Measurements from ENCODE around the gene UBE4B.
"Not testable (repeated sequence)": the region's sequence is repeated elsewhere in the genome, so short reads cannot be mapped to it uniquely, and the experiment has no call there.

The UBE4B gene

DNA sequence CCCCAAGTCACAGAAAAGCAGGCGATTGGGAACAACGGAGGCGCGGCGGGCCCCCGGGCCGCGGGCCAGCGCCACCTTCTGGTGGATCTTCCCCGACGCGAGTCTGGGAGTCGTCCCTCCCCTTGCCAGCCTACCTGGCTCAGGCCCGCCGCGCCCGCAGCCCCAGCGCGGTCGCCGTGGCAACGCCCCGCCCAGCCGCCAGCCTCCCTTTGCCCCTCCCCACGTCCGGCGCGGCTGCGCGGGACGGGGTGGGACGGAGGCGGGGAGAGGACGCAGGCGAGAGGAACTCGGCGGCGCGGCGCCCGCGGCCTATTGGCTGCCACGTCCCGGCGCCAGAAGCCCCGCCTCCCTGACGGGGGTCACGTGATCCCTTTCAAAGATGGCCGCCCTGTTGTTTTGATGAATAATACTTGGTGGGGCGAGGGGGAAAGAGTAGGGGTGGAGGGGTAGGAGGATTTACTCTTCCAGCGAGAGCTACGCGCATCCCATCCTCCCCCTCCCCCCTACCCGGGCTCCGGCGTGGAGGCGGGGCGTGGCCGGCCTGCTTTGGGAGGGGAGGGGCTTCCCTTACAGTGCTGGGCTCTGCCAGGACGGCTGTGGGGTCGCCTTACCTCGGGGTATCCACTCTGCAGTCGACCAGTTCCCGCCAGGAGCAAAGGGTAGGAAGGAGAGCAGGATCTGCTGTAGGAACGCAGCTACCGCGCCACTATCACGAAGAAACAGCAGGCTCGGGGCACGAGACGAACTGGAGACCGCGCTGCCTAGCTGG is at the start of gene UBE4B:
UBE4B (plus strand) TSS at position 369 of the 769 bp plus-strand sequence. CDS start 713 bp downstream, outside the sequence.
- in situ Hi-C loops (cut with HindIII; ENCODE audit: low sequenced_read_pairs) = no loop called here

DNA sequence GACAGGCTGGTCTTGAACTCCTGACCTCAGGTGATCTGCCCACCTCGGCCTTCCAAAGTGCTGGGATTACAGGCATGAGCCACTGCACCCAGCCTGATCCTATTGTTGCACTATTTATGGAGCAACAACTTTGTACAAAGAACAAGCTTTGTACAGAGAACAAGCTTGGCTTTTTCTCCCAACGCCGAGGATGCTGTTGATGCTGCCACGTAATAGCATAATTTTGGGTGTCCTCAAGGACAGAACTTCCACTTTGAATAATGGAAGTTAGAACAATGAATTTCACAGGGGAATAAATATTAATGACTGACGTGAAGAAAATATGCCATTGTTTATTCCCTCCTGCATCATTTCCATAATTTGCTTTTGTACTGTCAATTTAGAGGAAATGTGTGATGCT is 48.5 kb upstream of the UBE4B start:
- in situ Hi-C loops (cut with HindIII; ENCODE audit: low sequenced_read_pairs) = no loop called here

DNA sequence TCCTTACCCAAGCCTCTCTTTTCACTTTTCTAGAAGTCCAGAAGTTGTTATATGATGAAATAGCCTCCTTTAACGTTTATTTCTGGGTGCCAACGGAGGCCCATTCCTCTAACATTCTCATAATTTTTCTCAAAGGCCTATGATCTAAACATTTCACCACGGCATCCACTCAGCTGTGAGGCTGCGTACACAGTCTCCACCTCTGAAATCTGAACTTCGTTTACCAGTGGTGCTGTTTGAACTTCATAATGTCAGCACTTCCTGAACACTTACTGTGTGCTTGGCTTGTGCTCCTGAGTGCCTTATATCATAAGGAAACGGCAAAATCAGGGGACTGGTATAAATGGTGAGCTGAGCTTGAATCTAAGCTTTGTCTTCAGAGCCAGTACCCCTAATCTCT is 47.8 kb upstream of the UBE4B start:
- in situ Hi-C loops (cut with HindIII; ENCODE audit: low sequenced_read_pairs) = no loop called here

DNA sequence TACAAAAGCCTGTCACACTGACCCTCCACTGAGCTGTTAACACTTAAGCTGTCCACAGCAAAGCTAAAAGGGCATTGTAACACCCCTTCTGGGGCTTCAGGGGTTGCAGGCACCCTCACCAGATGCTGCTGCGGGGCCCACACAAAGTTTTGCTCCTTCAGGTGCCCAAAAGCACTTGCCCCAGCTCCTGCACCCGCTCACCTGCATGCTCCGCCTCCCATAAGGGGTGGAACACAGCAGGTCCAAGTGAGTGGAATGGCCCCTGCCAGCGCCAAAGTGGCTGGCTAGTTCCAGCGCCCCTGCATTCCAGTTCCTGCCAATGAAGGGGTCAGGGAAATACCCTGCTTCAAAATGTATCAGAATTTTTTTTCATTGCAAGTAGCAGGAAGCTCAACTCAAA is 43.0 kb upstream of the UBE4B start:
- in situ Hi-C loops (cut with HindIII; ENCODE audit: low sequenced_read_pairs) = no loop called here

DNA sequence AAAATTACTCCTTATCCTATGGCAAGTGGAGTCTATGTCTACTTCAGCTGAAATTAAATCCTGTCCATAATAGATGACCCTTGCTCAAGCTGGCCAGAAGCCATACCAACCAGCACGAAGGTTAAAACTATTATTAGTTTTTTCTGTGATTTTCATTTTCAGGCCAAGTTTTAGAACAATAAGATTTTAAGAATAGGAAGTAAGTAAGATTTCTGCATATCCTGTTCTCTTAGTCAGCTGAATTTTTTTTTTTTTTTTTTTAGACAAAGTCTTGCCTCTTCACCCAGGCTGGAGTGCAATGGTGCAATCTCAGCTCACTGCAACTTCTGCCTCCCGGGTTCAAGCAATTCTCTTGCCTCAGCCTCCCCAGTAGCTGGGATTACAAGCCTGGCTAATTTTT is 41.8 kb upstream of the UBE4B start:
- in situ Hi-C loops (cut with HindIII; ENCODE audit: low sequenced_read_pairs) = no loop called here

DNA sequence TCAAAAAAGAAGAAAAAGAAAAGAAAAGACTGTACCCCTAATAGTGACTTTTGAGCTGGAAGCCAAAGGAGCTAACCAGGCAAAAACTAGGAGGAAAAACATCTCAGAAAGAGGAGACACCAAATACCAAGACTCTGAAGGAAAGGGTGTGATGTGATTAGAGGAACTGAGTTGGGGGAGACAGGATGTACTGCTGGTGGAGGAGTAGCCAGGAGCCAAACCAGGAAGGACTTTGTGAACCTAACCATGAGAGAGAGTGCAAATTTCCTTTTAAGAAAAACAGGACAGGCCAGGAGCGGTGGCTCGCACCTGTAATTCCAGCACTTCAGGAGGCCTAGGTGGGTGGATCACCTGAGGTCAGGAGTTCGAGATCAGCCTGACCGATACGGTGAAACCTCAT is 39.8 kb upstream of the UBE4B start:
- in situ Hi-C loops (cut with HindIII; ENCODE audit: low sequenced_read_pairs) = no loop called here

DNA sequence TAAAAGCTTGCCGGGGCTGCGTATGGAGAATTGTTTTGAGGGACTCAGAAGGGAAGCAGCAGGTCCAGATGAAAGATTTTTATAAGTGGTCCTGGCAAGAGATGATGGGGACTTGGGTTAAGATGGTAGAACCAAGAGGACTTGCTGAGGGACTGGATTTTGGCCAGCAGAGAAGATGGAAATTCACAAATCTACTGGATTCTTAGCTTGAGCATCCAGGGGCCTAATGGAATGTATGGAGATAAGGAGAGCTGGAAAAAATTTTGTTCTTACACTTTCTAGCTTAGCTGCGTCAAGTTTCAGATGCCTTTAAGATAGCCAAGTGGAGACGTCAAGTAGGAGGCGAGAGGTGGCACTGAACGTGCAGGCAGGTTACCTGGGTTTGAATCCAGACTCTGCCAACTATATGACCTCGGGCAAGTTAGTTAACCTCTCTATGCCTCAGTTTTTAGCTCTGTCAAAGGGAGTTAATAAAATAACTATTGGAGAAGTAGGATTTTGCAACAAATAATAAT is 39.1 kb upstream of the UBE4B start:
- in situ Hi-C loops (cut with HindIII; ENCODE audit: low sequenced_read_pairs) = no loop called here

DNA sequence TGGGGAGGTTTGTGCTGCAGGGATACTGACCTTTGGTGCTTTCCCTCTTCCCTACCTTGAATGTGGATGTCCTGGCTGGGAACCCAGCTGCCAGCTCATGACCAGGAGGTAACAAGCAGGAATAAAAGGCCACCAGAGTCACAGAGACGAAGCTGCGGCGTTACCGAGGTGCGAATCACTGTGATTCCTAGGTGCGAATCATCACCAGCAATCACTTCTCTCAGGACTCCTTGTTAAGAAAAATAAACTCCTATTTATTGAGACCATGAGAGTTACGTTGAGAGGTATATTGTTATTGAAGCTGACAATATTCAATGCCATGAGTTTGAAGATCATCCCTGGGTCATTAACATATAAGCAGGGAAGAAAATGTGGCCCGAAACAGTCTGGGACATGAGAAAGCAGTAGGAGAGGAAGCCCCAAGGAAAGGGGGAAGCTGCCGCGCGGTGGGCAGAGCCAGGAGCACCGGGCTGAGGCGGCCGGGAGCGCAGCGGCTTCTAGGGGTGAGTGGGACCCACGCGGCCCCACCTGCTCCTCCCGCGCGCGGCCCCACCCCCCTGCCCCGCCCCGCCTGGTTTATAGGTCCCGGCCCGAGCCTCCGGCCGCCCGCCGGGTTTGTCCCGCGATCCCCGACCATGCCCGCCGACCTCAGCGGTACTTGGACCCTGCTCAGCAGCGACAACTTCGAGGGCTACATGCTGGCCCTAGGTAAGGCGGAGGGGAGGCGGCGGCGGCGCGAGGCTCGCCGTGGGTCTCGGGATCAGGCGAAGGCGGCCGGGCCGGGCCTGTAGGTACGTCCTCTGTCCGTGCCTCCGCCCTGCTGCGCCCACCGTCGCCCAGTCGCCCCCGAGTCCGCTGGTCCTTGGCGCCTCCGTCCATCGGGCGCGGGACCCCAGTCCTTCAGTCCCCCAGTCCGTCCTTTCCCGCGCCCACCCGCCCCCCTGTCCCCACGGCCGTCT is 35.9 kb upstream of the UBE4B start, which contains the start of gene RBP7:
RBP7 (plus strand) TSS at position 605 of the 959 bp plus-strand sequence; CDS start at position 636, 31 bp downstream.
- in situ Hi-C loops (cut with HindIII; ENCODE audit: low sequenced_read_pairs) = no loop called here

DNA sequence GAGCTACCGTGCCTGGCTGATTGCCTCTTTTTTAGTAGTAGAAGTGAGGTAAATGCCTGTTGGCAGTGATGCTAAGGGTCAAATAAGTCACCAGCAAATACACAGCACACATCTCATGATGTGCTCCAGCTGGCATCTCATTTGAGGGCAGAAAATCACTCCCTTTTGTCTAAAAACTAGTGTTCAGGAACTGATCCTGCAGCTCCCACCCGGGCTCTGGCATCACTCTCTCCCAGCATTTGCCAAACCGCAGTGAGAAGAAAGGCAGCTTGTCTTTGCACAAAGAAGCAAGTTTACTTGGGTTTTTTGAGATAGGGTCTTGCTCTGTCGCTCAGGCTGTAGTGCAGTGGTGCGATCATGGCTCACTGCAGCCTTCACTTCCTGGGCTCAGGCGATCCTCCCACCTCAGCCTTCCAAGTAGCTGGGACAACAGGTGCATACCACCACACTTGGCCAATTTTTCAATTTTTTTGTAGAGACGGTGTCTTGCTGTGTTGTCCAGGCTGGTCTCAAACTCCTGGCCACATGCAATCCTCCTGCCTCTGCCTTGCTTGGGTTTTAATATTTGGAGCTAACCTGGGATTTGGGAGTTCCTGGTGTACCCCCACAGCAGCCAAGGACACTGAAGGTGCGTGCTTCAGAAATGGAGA is 31.6 kb upstream of the UBE4B start:
- in situ Hi-C loops (cut with HindIII; ENCODE audit: low sequenced_read_pairs) = no loop called here

DNA sequence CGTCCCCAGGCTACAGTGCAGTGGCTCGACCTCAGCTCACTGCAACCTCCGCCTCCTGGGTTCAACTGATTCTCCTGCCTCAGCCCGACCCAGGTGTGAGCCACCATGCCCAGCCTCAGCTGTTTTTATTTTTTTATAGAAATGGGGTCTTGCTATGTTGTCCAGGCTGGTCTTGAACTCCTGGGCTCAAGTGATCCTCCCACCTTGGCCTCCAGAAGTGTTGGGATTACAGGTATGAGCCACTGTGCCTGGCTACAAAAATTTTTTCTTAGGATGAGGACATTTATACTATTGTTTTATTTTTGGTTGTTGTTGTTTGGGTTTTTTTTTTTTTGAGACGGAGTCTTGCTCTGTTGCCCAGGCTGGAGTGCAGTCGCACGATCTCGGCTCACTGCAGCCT is 27.5 kb upstream of the UBE4B start:
- in situ Hi-C loops (cut with HindIII; ENCODE audit: low sequenced_read_pairs) = not testable (repeated sequence)

DNA sequence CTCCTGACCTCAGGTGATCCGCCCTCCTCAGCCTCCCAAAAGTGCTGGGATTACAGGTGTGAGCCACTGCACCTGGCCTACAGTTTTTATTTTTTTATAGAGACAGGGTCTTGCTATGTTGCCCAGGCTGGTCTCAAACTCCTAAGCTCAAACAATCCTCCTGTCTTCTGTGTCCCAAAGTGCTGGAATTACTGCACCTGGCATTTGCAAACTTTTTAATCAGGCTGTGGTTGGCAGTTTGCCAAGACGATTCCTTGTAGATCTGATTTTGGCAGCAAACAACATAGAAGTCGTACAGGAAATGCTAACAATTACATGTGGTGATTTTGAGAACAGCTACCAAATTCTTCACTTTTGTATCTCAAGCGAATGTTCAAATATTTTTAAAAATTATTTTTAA is 25.6 kb upstream of the UBE4B start:
- in situ Hi-C loops (cut with HindIII; ENCODE audit: low sequenced_read_pairs) = no loop called here

DNA sequence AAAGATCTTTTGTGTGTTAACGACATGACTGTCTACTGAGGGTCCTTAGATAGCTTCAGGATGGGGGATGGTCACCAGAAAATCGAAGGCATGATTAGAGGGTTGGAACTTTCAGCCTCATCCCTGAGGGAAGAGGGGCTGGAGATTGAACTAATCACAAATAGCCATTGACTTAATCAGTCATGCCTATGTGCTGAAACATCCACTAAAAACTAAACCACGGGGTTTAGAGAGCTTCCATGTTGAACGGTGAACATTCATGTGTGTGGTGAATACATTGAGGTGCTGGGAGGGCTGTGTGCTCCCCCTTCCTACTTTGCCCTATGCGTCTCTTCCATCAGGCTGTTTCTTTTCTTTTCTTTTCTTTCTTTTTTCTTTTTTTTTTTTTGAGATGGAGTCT is 18.7 kb upstream of the UBE4B start:
- in situ Hi-C loops (cut with HindIII; ENCODE audit: low sequenced_read_pairs) = no loop called here

DNA sequence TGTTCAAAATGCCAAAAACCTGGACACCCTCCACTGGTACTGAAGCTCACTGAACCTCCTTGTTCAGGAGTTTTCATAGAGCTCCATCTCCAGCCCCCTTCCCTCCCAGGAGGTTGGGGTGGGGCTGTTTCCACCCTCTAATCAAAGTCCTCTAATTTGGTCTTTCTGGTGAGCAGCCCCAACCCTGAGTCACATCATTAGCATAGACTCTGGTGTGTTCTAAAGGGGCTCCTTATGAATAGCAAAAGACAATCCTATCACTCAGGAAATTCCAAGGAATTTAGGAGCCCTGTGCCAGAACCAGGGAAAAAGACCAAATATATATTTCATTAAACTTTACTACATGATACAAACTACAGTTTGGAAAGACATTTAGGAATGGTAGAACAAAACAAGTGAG is 13.2 kb upstream of the UBE4B start:
- in situ Hi-C loops (cut with HindIII; ENCODE audit: low sequenced_read_pairs) = no loop called here

DNA sequence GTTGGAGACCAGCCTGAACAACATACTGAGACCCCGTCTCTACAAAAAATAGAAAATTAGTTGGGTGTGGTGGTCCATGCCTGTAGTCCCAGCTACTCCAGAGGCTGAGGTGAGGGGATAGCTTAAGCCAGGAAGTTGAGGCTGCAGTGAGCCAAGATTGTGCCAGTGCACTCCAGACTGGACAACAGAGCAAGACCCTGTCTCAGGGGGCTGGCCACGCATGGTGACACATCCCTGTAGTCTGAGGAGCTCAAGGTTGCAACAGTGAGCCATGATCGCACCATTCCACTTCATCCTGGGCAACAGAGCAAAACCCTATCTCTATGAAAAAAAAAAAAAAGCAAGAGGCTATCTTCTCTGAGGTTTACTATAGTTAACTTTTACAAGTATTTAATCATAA is 12.7 kb upstream of the UBE4B start:
- in situ Hi-C loops (cut with HindIII; ENCODE audit: low sequenced_read_pairs) = no loop called here

DNA sequence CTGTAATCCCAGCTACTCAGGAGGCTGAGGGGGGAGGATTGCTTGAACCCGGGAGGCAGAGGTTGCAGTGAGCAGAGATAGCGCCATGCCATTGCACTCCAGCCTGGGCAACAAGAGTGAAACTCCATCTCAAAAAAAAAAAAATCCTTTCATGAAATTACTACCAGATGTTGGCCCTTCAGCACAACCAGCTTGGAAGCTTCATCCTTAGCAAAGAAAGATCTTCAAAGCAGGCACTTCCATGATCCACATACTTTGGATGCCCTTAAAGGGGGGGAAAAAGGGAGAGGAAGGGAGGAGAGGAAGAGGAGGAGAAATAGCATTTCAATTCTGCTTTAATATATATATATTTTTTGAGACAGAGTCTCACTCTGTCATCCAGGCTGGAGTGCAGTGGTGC is 12.1 kb upstream of the UBE4B start:
- in situ Hi-C loops (cut with HindIII; ENCODE audit: low sequenced_read_pairs) = not testable (repeated sequence)

DNA sequence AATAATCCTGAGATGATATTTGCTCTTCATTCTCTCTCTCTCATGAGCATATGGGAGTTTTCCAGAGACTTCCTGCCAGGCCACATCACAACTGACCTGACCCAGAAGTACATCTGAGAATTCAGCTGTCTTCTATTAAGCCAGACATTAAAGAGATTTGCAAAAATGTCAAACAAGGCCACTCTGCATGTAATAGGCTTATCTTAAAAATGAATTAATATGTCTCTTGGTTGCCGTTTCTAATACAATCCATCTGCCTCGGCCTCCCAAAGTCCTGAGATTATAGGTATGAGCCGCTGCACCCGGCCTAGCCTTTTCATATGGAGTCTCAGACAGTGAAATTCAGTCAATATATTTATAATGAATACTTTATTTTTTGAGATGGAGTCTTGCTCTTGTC is 10.8 kb upstream of the UBE4B start:
- in situ Hi-C loops (cut with HindIII; ENCODE audit: low sequenced_read_pairs) = not testable (repeated sequence)

DNA sequence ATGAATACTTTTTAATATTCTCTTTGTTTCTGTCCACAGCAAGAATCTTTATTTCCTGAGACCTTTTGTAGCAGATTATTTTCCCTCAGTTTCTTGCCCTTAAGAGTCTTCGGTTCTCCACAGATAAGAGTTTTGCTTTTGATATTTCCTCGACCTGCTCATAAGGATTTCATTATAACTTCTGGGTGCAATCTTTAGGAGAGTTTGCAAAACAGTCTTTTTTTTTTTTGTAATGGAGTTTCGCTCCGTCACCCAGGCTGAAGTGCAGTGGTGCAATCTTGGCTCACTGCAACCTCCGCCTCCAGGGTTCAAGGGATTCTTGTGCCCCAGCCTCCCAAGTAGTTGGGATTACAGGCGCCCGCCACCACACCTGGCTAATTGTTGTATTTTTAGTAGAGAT is 10.1 kb upstream of the UBE4B start:
- in situ Hi-C loops (cut with HindIII; ENCODE audit: low sequenced_read_pairs) = no loop called here

DNA sequence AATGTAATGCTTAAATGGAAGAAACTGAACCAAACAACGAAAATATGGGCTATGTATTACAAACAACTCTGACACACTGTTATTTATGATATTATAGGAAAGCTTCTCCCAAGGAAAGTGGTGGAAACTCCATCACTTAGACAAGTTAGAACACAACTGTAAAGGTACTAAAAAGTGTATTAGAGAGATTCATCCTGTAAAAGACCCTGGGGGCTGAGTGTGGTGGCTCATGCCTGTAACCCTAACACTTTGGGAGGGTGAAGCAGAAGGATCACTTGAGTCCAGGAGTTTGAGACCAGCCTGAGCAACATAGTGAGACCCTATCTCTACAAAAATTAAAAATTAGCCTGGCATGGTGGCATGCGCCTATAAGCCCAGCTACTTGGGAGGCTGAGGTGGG is 7.4 kb upstream of the UBE4B start:
- in situ Hi-C loops (cut with HindIII; ENCODE audit: low sequenced_read_pairs) = no loop called here

DNA sequence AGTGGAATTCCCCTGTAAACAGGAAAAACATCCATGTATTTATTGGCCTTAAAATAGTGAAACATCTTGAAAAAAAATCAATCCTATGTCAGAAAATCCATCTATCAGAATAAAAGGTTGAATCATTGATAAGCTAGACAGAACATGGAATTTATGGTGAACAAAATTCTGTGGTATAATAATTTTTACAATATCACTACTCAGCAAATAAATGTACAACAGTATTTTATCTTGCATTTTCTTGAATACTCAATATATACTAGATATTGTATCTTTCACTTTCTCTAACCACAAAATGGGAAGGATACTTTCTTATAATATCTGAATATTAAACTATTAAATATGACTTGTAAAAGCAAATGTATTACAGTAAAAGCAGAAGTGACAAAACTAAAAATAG is 5.7 kb upstream of the UBE4B start:
- in situ Hi-C loops (cut with HindIII; ENCODE audit: low sequenced_read_pairs) = no loop called here

DNA sequence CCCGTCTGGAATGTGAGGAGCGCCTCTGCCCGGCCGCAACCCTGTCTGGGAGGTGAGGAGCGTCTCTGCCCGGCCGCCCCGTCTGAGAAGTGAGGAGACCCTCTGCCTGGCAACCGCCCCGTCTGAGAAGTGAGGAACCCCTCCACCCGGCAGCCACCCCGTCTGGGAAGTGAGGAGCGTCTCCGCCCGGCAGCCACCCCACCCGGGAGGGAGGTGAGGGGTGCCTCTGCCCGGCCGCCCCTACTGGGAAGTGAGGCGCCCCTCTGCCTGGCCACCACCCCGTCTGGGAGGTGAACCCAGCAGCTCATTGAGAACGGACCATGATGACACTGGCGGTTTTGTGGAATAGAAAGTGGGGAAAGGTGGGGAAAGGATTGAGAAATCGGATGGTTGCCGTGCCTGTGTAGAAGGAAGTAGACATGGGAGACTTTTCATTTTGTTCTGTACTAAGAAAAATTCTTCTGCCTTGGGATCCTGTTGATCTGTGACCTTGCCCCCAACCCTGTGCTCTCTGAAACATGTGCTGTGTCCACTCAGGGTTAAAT is 3.7 kb upstream of the UBE4B start:
- in situ Hi-C loops (cut with HindIII; ENCODE audit: low sequenced_read_pairs) = not testable (repeated sequence)

DNA sequence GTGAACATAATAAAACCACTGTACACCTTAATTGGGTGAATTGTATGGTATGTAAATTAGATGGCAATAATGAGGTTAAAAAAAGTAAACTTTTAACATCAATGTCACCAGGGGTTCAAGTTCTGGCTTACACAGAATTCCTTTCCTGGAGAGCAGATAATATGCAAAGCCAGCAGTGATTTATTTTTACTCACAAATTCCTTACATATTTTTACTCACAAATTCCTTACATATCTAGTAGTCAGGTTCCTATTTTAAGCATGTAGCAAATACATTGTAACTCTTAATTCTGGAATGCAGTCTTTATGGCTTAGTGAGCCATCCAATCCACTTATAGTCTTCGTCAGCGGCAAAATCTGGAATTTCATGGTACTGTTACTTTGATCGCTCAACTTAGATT is 1.3 kb upstream of the UBE4B start:
- in situ Hi-C loops (cut with HindIII; ENCODE audit: low sequenced_read_pairs) = no loop called here
